Astrocyte (in vitro differentiated cells and primary cell): ENCODE measurements around the gene SNX13. TPM values are rescaled to one million over a fixed set of nuclear protein-coding genes. Genes with fewer than 3 reads are reported as not detected.

Source experiments
- DNase-seq: peaks from one replicate; pipeline ENCODE4 v3.0.0-alpha.2; 2010; ENCODE audit warnings: low read depth
- FAIRE-seq: peaks from 2 replicates; lab custom pipeline; 2011; peaks lifted over from hg19 to GRCh38; lab: Jason Lieb, UNC
- H2AFZ ChIP-seq: 2 replicates; pipeline ENCODE4 v1.6.0; 2012; ENCODE audit warnings: low read depth, low read length, inconsistent platforms
- H3K27ac ChIP-seq: 2 replicates; pipeline ENCODE4 v1.5.1; 2011; ENCODE audit warnings: low read depth, low read length, inconsistent platforms
- H3K27me3 ChIP-seq: 2 replicates; pipeline ENCODE4 v1.6.0; 2011; ENCODE audit warnings: low read length, inconsistent platforms; ENCODE audit not compliant: insufficient read depth
- H3K36me3 ChIP-seq: 2 replicates; pipeline ENCODE4 v1.5.1; 2011; ENCODE audit warnings: low read length, inconsistent platforms; ENCODE audit not compliant: insufficient read depth
- H3K4me1 ChIP-seq: 2 replicates; pipeline ENCODE4 v1.5.1; 2011; ENCODE audit warnings: low read length, inconsistent platforms; ENCODE audit not compliant: insufficient read depth
- H3K4me2 ChIP-seq: 2 replicates; pipeline ENCODE4 v1.6.0; 2012; ENCODE audit warnings: low read length, inconsistent platforms
- H3K4me3 ChIP-seq: 2 replicates; pipeline ENCODE4 v1.5.1; 2011; ENCODE audit warnings: low read depth, mild to moderate bottlenecking, low read length, inconsistent platforms; ENCODE audit not compliant: insufficient read depth
- H3K79me2 ChIP-seq: 2 replicates; pipeline ENCODE4 v1.6.0; 2012; ENCODE audit warnings: mild to moderate bottlenecking, low read length, inconsistent platforms; ENCODE audit not compliant: insufficient read depth
- H3K9ac ChIP-seq: 2 replicates; pipeline ENCODE4 v1.6.0; 2012; ENCODE audit warnings: mild to moderate bottlenecking, low read length, inconsistent platforms
- H3K9me3 ChIP-seq: 2 replicates; pipeline ENCODE4 v1.5.1; 2012; ENCODE audit warnings: low read depth, mild to moderate bottlenecking, low read length, inconsistent platforms; ENCODE audit not compliant: insufficient read depth
- H4K20me1 ChIP-seq: 2 replicates; pipeline ENCODE4 v1.6.0; 2012; ENCODE audit warnings: low read length, inconsistent platforms; ENCODE audit not compliant: insufficient read depth
- H3K27ac Mint-ChIP-seq: one replicate; pipeline ENCODE4 v1.8.0; 2021; ENCODE audit warnings: mild to moderate bottlenecking, mixed read lengths; ENCODE audit not compliant: unreplicated experiment
- H3K27me3 Mint-ChIP-seq: one replicate; pipeline ENCODE4 v1.8.0; 2021; ENCODE audit warnings: low read depth, mixed read lengths; ENCODE audit not compliant: unreplicated experiment
- H3K36me3 Mint-ChIP-seq: one replicate; pipeline ENCODE4 v1.8.0; 2021; ENCODE audit warnings: low read depth, mixed read lengths; ENCODE audit not compliant: unreplicated experiment
- H3K4me1 Mint-ChIP-seq: one replicate; pipeline ENCODE4 v1.8.0; 2021; ENCODE audit warnings: low read depth, mixed read lengths; ENCODE audit not compliant: unreplicated experiment
- H3K4me3 Mint-ChIP-seq: one replicate; pipeline ENCODE4 v1.8.0; 2021; ENCODE audit warnings: mild to moderate bottlenecking, moderate library complexity, mixed read lengths; ENCODE audit not compliant: unreplicated experiment
- H3K9me3 Mint-ChIP-seq: one replicate; pipeline ENCODE4 v1.8.0; 2021; ENCODE audit warnings: mild to moderate bottlenecking, mixed read lengths; ENCODE audit not compliant: unreplicated experiment
- EZH2 ChIP-seq: IDR thresholded peaks from 2 replicates; pipeline ENCODE4 v1.6.1; 2012; ENCODE audit warnings: mild to moderate bottlenecking, low read length, inconsistent platforms; ENCODE audit not compliant: insufficient read depth
- total RNA-seq: library from RNA; stranded (reverse); gene quantifications from 2 replicates; pipeline ENCODE4 v1.2.1, GENCODE V29; 2021
- TF ChIP-seq, protein P1 (sequence below): IDR thresholded peaks from 2 replicates; pipeline ENCODE4 v1.5.1; 2011; ENCODE audit warnings: low read depth, mild to moderate bottlenecking, inconsistent platforms, low read length, moderate library complexity; ENCODE audit not compliant: insufficient read depth

Gene SNX13
- total RNA-seq, 1 donor from 2014 or later: 32.9 TPM

DNA sequence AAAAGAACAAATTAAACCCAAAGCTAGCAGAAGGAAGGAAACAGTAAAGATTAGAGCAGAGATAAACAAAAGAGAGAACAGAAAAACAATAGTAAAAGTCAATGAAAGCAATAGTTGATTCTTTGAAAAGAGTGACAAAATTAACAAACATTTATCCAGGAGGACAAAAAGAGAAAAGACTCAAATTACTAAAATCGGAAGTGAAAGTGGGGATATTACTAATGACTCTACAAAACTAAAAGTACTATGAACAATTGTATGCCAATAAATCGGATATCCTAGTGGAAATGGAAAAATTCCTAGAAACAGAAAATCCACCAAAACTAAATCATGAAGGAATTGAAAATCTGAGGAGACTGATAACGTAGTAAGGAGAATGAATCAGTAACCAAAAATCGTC is 96.3 kb downstream of the SNX13 start:
- Histone ChIP-seq H3K36me3 (peaks cover 3% of the 10 kb centered on the region), H3K9me3 (no peaks in the 10 kb centered on the region), H3K27ac (no peak overlapping the region), H2AFZ (no peak overlapping the region), H3K4me2 (no peak overlapping the region), H3K4me3 (no peak overlapping the region), H3K9ac (no peak overlapping the region), H3K4me1 (peaks cover under 1% of the 10 kb centered on the region), H3K27me3 (no peaks in the 10 kb centered on the region), H3K79me2 (no peaks in the 10 kb centered on the region), H4K20me1 (no peaks in the 10 kb centered on the region)
- Mint-ChIP-seq H3K27ac (peak overlapping the region; percentile 79), H3K36me3 (peaks cover 8% of the 10 kb centered on the region), H3K27me3 (no peaks in the 10 kb centered on the region), H3K4me1 (peaks cover 15% of the 10 kb centered on the region), H3K9me3 (peaks cover 2% of the 10 kb centered on the region), H3K4me3 (no peak overlapping the region)
- no peak for FAIRE-seq
- DNase-seq: no peak
- TF ChIP-seq, protein P1, sequence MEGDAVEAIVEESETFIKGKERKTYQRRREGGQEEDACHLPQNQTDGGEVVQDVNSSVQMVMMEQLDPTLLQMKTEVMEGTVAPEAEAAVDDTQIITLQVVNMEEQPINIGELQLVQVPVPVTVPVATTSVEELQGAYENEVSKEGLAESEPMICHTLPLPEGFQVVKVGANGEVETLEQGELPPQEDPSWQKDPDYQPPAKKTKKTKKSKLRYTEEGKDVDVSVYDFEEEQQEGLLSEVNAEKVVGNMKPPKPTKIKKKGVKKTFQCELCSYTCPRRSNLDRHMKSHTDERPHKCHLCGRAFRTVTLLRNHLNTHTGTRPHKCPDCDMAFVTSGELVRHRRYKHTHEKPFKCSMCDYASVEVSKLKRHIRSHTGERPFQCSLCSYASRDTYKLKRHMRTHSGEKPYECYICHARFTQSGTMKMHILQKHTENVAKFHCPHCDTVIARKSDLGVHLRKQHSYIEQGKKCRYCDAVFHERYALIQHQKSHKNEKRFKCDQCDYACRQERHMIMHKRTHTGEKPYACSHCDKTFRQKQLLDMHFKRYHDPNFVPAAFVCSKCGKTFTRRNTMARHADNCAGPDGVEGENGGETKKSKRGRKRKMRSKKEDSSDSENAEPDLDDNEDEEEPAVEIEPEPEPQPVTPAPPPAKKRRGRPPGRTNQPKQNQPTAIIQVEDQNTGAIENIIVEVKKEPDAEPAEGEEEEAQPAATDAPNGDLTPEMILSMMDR: no peak
- TF ChIP-seq EZH2: no peak

DNA sequence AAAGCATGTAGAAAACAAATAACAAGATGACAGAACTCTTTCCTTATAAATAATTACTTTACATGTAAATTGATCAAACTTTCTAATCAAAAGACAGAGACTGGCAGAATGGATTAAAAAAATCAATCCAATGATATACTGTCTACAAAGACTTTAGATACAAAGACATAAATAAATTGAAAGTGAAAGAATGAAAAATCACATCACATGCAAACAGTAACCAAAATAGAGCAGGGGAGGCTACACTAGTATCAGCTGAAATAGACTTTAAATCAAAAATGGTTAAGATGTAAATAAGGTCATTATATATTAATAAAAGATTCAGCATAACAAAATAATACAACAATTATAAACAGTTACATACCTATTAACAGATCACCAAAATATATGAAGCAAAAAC is 97.3 kb downstream of the SNX13 start:
- Mint-ChIP-seq H3K27ac (no peak overlapping the region), H3K27me3 (no peaks in the 10 kb centered on the region), H3K4me1 (peaks cover 8% of the 10 kb centered on the region), H3K9me3 (peaks cover 2% of the 10 kb centered on the region), H3K4me3 (no peak overlapping the region), H3K36me3 (peaks cover 5% of the 10 kb centered on the region)
- Histone ChIP-seq H3K4me2 (no peak overlapping the region), H4K20me1 (no peaks in the 10 kb centered on the region), H3K36me3 (peaks cover 3% of the 10 kb centered on the region), H3K27me3 (no peaks in the 10 kb centered on the region), H3K27ac (no peak overlapping the region), H3K79me2 (no peaks in the 10 kb centered on the region), H3K9ac (no peak overlapping the region), H3K9me3 (no peaks in the 10 kb centered on the region), H2AFZ (no peak overlapping the region), H3K4me1 (no peaks in the 10 kb centered on the region), H3K4me3 (no peak overlapping the region)
- DNase-seq (no peak), FAIRE-seq (no peak)
- TF ChIP-seq EZH2: no peak
- TF ChIP-seq, protein P1: no peak

DNA sequence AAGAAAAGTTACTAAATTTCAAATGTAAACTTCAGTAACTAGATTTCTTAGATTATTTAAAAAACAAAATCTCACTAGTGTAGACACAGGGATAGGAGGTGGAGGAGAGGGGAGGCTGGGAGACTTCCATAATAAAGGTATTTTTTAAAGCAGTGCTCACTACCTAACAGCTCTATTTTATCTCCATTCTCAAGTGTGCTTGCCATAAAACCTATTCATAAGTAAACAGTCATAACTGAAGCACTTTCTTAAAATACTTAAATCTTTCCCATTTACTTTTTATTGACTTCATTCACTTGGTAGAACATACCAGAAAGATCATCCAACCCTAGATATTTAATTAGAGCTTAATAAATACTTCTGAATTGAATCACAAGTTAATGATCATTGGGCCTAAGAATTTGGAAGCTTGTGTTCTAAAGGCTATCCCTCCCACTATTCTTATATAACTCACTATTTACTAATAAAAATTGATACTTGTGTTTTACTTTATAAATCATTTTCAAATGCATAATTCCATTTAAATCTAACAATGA is 107.4 kb downstream of the SNX13 start:
- H4K20me1 ChIP-seq: no peaks in the 10 kb centered on the region
- H3K4me1 ChIP-seq: no peaks in the 10 kb centered on the region
- H3K4me3 Mint-ChIP-seq: no peak overlapping the region
- FAIRE-seq: no peak
- no peaks in the 10 kb centered on the region for H3K9me3 Mint-ChIP-seq
- no peaks in the 10 kb centered on the region for H3K36me3 Mint-ChIP-seq
- H3K27ac ChIP-seq: no peak overlapping the region
- no peak overlapping the region for H3K27ac Mint-ChIP-seq
- H3K36me3 ChIP-seq: peaks cover 3% of the 10 kb centered on the region
- no peaks in the 10 kb centered on the region for H3K79me2 ChIP-seq
- no peak overlapping the region for H3K4me2 ChIP-seq
- H3K9me3 ChIP-seq: no peaks in the 10 kb centered on the region
- H2AFZ ChIP-seq: no peak overlapping the region
- no peaks in the 10 kb centered on the region for H3K27me3 ChIP-seq
- H3K27me3 Mint-ChIP-seq: no peaks in the 10 kb centered on the region
- no peak overlapping the region for H3K4me3 ChIP-seq
- DNase-seq: no peak
- H3K9ac ChIP-seq: no peak overlapping the region
- TF ChIP-seq EZH2: no peak
- TF ChIP-seq, protein P1: no peak
- H3K4me1 Mint-ChIP-seq: no peaks in the 10 kb centered on the region
